HCT116 (cell line): ENCODE results near the gene SH3GL1. TPM values are rescaled to one million over a fixed set of nuclear protein-coding genes. Genes with fewer than 3 reads are reported as not detected.

Experiments
- ATAC-seq: fragments of 200-7000 bp; cut with Tn5 transposase; 2 replicates; pipeline ENCODE4 v1.9.1; 2020; ENCODE audit warnings: mild to moderate bottlenecking, moderate library complexity
- BruUV-seq: library from RNA; stranded (reverse); fragments of 400-500 nt; replicated peaks from 2 replicates; lab custom pipeline; 2021; lab: Mats Ljungman, UMichigan
- CTCF ChIA-PET: fragments of 300-600 bp; sonication (Branson Sonifier 250); formaldehyde crosslinking; loops from one replicate; lab custom pipeline; 2021; ENCODE audit warnings: antibody characterized with exemption; lab: Charles Lee
- POLR2A ChIA-PET: fragments of 300-600, 350-600 bp; sonication (Branson Sonifier 250); formaldehyde crosslinking; loops from one replicate; lab custom pipeline; 2021; ENCODE audit warnings: antibody characterized with exemption; lab: Charles Lee
- RAD21 ChIA-PET, 2 experiments: fragments of 300-600 bp; sonication (Branson Sonifier 250); formaldehyde crosslinking; loops; one replicate each; lab custom pipeline; 2023; ENCODE audit warnings: low total read pairs in 2 of 2; ENCODE audit not compliant: uncharacterized antibody in 2 of 2, unreplicated experiment in 2 of 2, low non-redundant PET in 1 of 2; lab: Charles Lee
- DNase-seq: peaks from one replicate; pipeline ENCODE4 v3.0.0-alpha.2; 2010; ENCODE audit warnings: low read depth, low spot score
- H2AFZ ChIP-seq: fragments of 200-600 bp; shearing (Covaris generic), sonication (generic); 2 replicates; pipeline ENCODE4 v1.6.1; 2017; ENCODE audit warnings: low read depth, mixed run types, mixed read lengths, antibody characterized with exemption, low read length; ENCODE audit not compliant: poor library complexity, severe bottlenecking
- H3K27ac ChIP-seq: 2 replicates; pipeline ENCODE4 v1.5.1; 2012; ENCODE audit warnings: low read depth, low read length
- H3K27me3 ChIP-seq: fragments of 200-600 bp; sonication (generic); 2 replicates; pipeline ENCODE4 v1.6.1; 2016; ENCODE audit warnings: mixed run types, low read length, mixed read lengths; ENCODE audit not compliant: insufficient read depth
- H3K36me3 ChIP-seq, 2 experiments: fragments of 200-500 bp in 1 of 2; fragments of 200-600 bp in 1 of 2; sonication (Bioruptor generic) in 1 of 2; sonication (generic) in 1 of 2; 2 replicates each; pipeline versions ENCODE4 v1.5.1 to v1.6.1; 2014 to 2016; ENCODE audit warnings: low read length in 2 of 2, inconsistent platforms in 1 of 2, mixed read lengths in 1 of 2, mixed run types in 1 of 2; ENCODE audit not compliant: insufficient read depth in 2 of 2, control insufficient read depth in 1 of 2
- H3K4me1 ChIP-seq, 2 experiments: fragments of 200-600 bp in 1 of 2; sonication (generic) in 1 of 2; 2 replicates each; pipeline versions ENCODE4 v1.5.1 to v1.6.1; 2012 to 2017; ENCODE audit warnings: low read length in 2 of 2, inconsistent platforms in 1 of 2, mild to moderate bottlenecking in 1 of 2, mixed read lengths in 1 of 2, mixed run types in 1 of 2, moderate library complexity in 1 of 2; ENCODE audit not compliant: insufficient read depth in 2 of 2, control insufficient read depth in 1 of 2
- H3K4me2 ChIP-seq: fragments of 200-600 bp; sonication (generic); 2 replicates; pipeline ENCODE4 v1.6.1; 2017; ENCODE audit warnings: mixed run types, low read length, mixed read lengths
- H3K4me3 ChIP-seq, 2 experiments: fragments of 200-600 bp in 1 of 2; sonication (generic) in 1 of 2; replicated peaks in 1 of 2; 2 replicates each; pipeline ENCODE4 v1.5.1; 2011 to 2016; ENCODE audit warnings: low read length in 2 of 2, control low read depth in 1 of 2, low read depth in 1 of 2, mild to moderate bottlenecking in 1 of 2, mixed read lengths in 1 of 2, mixed run types in 1 of 2
- H3K79me2 ChIP-seq: fragments of 200-600 bp; sonication (generic); 2 replicates; pipeline ENCODE4 v1.6.1; 2017; ENCODE audit warnings: mild to moderate bottlenecking, mixed run types, low read length, moderate library complexity, mixed read lengths; ENCODE audit not compliant: insufficient read depth
- H3K9ac ChIP-seq: fragments of 200-600 bp; sonication (generic); 2 replicates; pipeline ENCODE4 v1.6.1; 2016; ENCODE audit warnings: low read length, mixed read lengths
- H3K9me2 ChIP-seq: fragments of 200-600 bp; sonication (generic), shearing (Covaris generic); 2 replicates; pipeline ENCODE4 v1.6.1; 2017; ENCODE audit warnings: mixed run types, mild to moderate bottlenecking, moderate library complexity; ENCODE audit not compliant: insufficient read depth
- H3K9me3 ChIP-seq, 2 experiments: fragments of 200-500 bp in 1 of 2; fragments of 200-600 bp in 1 of 2; sonication (Bioruptor generic) in 1 of 2; sonication (generic) in 1 of 2; 2 replicates each; pipeline ENCODE4 v1.6.1; 2014 to 2017; ENCODE audit warnings: low read length in 2 of 2, mixed read lengths in 2 of 2, inconsistent platforms in 1 of 2, low read depth in 1 of 2, mild to moderate bottlenecking in 1 of 2, mixed run types in 1 of 2, moderate library complexity in 1 of 2; ENCODE audit not compliant: control insufficient read depth in 1 of 2, insufficient read depth in 1 of 2
- H4K20me1 ChIP-seq: fragments of 200-600 bp; sonication (generic), shearing (Covaris generic); 2 replicates; pipeline ENCODE4 v1.6.1; 2017; ENCODE audit warnings: mixed run types, mild to moderate bottlenecking, moderate library complexity; ENCODE audit not compliant: insufficient read depth
- CEBPB ChIP-seq: IDR thresholded peaks from 2 replicates; pipeline ENCODE4 v1.6.1; 2012; ENCODE audit warnings: low read depth
- EGR1 ChIP-seq: IDR thresholded peaks from 2 replicates; pipeline ENCODE4 v1.6.1; 2012; ENCODE audit warnings: low read depth
- FOSL1 ChIP-seq: IDR thresholded peaks from 2 replicates; pipeline ENCODE4 v1.6.1; 2012; ENCODE audit warnings: low read depth
- MAX ChIP-seq: IDR thresholded peaks from 2 replicates; pipeline ENCODE4 v1.6.1; 2012
- SRF ChIP-seq: IDR thresholded peaks from 2 replicates; pipeline ENCODE4 v1.6.1; 2012; ENCODE audit warnings: low read depth
- TCF7L2 ChIP-seq: IDR thresholded peaks from 2 replicates; pipeline ENCODE4 v1.7.0; 2011; ENCODE audit warnings: borderline replicate concordance, inconsistent platforms; ENCODE audit not compliant: insufficient read depth, insufficient read length; ENCODE audit errors: extremely low read depth
- YY1 ChIP-seq: IDR thresholded peaks from 2 replicates; pipeline ENCODE4 v1.6.1; 2011; ENCODE audit warnings: low read length, low read depth, moderate library complexity, mild to moderate bottlenecking; ENCODE audit not compliant: insufficient replicate concordance; ENCODE audit errors: extremely low read depth
- ZBTB33 ChIP-seq: IDR thresholded peaks from 2 replicates; pipeline ENCODE4 v1.6.1; 2011; ENCODE audit warnings: mild to moderate bottlenecking, low read length, moderate library complexity; ENCODE audit not compliant: insufficient replicate concordance; ENCODE audit errors: extremely low read depth
- ZFX ChIP-seq: fragments of 450-650 bp; IDR thresholded peaks from 2 replicates; pipeline ENCODE4 v1.6.1; 2017
- ZNF274 ChIP-seq: fragments of 200-500 bp; sonication (Bioruptor generic); IDR thresholded peaks from 2 replicates; pipeline ENCODE4 v1.6.1; 2014; ENCODE audit warnings: mild to moderate bottlenecking, low read depth, low read length, inconsistent platforms
- intact Hi-C: fragments of 100-400 bp; cut with micrococcal nuclease; formaldehyde crosslinking; loops from 2 replicates; pipeline ENCODE4 v1.10.0; 2022
- total RNA-seq: library from RNA; stranded (reverse); gene quantifications from one replicate; pipeline ENCODE4 v1.2.1, GENCODE V29; 2021; ENCODE audit not compliant: unreplicated experiment

Gene SH3GL1
- total RNA-seq, 1 experiment from 2014 or later: 86.0 TPM

- Histone ChIP-seq H3K4me1 (peaks cover 3 to 8% of the 10 kb centered on the region in 2 experiments), H3K36me3 (no peaks in the 10 kb centered on the region), H3K4me2 (no peak overlapping the region), H3K4me3 (no peak overlapping the region), H3K27ac (no peak overlapping the region), H3K9me3 (no peaks in the 10 kb centered on the region), H4K20me1 (no peaks in the 10 kb centered on the region), H3K9me2 (no peaks in the 10 kb centered on the region), H3K9ac (no peak overlapping the region), H2AFZ (no peak overlapping the region), H3K79me2 (no peaks in the 10 kb centered on the region), H3K27me3 (no peaks in the 10 kb centered on the region)
- POLR2A ChIA-PET: no interaction called here
- intact Hi-C loops: no loop called here
- no TSS peak for BruUV-seq
- RAD21 ChIA-PET: no interaction called here
- ATAC-seq: no peak
- no peak for TF ChIP-seq YY1
- no peak for TF ChIP-seq EGR1
- TF ChIP-seq ZFX: no peak
- no peak for TF ChIP-seq ZNF274
- CTCF ChIA-PET: no interaction called here
- DNase-seq: no peak
These were observed 62.4 kb downstream of the SH3GL1 start for GRCh38 chr19:4337906-4338440.

GRCh38 chr19:4334929-4335570 lies 65.3 kb downstream of the SH3GL1 start:
- intact Hi-C loops: no loop called here
- H3K9ac ChIP-seq: no peak overlapping the region
- CTCF ChIA-PET: no interaction called here
- no peaks in the 10 kb centered on the region for H3K9me2 ChIP-seq
- H3K36me3 ChIP-seq: no peaks in the 10 kb centered on the region
- no peaks in the 10 kb centered on the region for H3K4me1 ChIP-seq
- DNase-seq: no peak
- RAD21 ChIA-PET: no interaction called here
- TSS peak; percentile 23 for BruUV-seq
- no peak overlapping the region for H2AFZ ChIP-seq
- no peak overlapping the region for H3K4me3 ChIP-seq
- H3K4me2 ChIP-seq: no peak overlapping the region
- ATAC-seq: no peak
- TF ChIP-seq SRF (no peak), FOSL1 (no peak), CEBPB (no peak), MAX (no peak), ZBTB33 (no peak), EGR1 (no peak), TCF7L2 (no peak)
- H3K79me2 ChIP-seq: no peaks in the 10 kb centered on the region
- no peaks in the 10 kb centered on the region for H3K27me3 ChIP-seq
- POLR2A ChIA-PET: no interaction called here
- H4K20me1 ChIP-seq: no peaks in the 10 kb centered on the region
- no peaks in the 10 kb centered on the region for H3K9me3 ChIP-seq
- H3K27ac ChIP-seq: no peak overlapping the region
